Ascending aorta (tissue), 2 donors: ENCODE data around the gene SLC45A3. TPM values are rescaled to one million over a fixed set of nuclear protein-coding genes. Genes with fewer than 3 reads are reported as not detected.

ENCODE experiments used
- DNase-seq, 2 donors: peaks; one replicate each; pipeline ENCODE4 v3.0.0-alpha.2; 2019; ENCODE audit warnings: low spot score in 2 of 2
- H3K27ac ChIP-seq, 2 donors: fragments of 200-600 bp; sonication (generic); one replicate each; pipeline ENCODE4 v1.5.1; 2016 to 2017; ENCODE audit warnings: mild to moderate bottlenecking in 1 of 2
- H3K27me3 ChIP-seq: fragments of 200-600 bp; sonication (generic); one replicate; pipeline ENCODE4 v1.5.1; 2017
- H3K36me3 ChIP-seq, 2 donors: fragments of 200-600 bp; sonication (generic); one replicate each; pipeline ENCODE4 v1.5.1; 2016
- H3K4me1 ChIP-seq, 2 donors: fragments of 200-600 bp; sonication (generic); one replicate each; pipeline ENCODE4 v1.5.1; 2016 to 2017; ENCODE audit warnings: mild to moderate bottlenecking in 1 of 2
- H3K4me3 ChIP-seq, 2 donors: fragments of 200-600 bp; sonication (generic); one replicate each; pipeline ENCODE4 v1.5.1; 2016 to 2017; ENCODE audit warnings: mild to moderate bottlenecking in 1 of 2
- H3K9me3 ChIP-seq, 2 donors: fragments of 200-600 bp; sonication (generic); one replicate each; pipeline ENCODE4 v1.5.1; 2016
- intact Hi-C: fragments of 100-400 bp; cut with DNase I; formaldehyde crosslinking; loops from one replicate; pipeline ENCODE4 v1.15.1; 2023
- total RNA-seq: library from RNA; depleted of rRNA; stranded (reverse); fragments of >200 nt; gene quantifications from one replicate; pipeline ENCODE4 v1.1.0, GENCODE V29; 2016
- TF ChIP-seq, protein P1 (sequence below), 3 experiments: fragments of 200-600 bp in 2 of 3; fragments of 450-650 bp in 1 of 3; sonication (generic) in 2 of 3; IDR thresholded peaks; one replicate each; pipeline ENCODE4 v1.5.1; 2016 to 2019; ENCODE audit warnings: antibody characterized with exemption in 3 of 3, mild to moderate bottlenecking in 1 of 3, moderate library complexity in 1 of 3

Gene SLC45A3
- total RNA-seq, 1 donor from 2014 or later, result 3.4 TPM

DNA sequence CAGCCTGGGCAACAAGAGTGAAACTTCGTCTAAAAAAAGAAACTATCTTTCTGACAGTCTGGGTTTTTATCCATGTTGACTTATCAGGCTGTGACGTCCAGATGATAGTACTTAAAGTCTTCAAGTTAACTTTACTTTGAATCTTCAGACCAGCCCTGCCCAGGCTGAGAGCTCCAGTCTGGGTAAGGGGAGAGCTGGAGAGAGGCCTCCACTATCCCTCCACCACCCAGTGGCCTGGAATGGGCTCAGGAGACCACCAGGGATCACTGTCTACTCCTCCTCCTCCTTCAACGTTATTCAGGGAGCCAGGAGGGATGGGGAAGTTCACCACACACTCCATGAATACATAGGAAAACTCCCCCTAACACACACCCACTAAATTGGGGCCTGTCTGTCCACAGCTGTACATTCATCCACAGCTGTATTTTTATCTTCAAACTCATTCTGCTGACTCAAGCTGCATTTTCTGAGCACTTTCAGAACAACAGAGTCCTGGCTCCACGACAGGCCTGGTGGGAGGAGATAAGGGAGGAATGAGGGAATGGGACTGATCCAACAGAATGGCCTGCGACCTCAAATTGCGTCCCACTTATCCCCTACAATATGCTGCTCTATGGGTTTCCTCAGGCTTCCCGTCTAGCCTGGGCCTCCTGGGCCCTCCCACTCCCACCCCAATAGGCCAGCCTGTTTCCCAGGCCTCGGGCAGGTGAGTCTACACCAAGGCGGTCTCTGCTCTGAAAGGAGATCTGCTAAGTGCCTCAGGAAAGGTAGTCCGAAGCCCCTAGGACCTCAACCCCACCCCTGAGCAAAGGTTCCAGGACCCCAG is 1.8 kb downstream of the SLC45A3 start:
- no peaks in the 10 kb centered on the region for H3K27me3 ChIP-seq
- H3K4me3 ChIP-seq, result peak overlapping the region; percentile 76 to 86
- no peaks in the 10 kb centered on the region for H3K9me3 ChIP-seq
- DNase-seq, result no peak
- peak overlapping the region; percentile 78 to 88 for H3K27ac ChIP-seq
- H3K36me3 ChIP-seq, result no peaks in the 10 kb centered on the region
- intact Hi-C loops, result loop anchor here (5.0 kb wide), 1 partner anchor 34 kb away; no protein-coding TSS in a partner anchor
- peaks cover 0 to 21% of the 10 kb centered on the region in 2 donors for H3K4me1 ChIP-seq
- TF ChIP-seq, protein P1, sequence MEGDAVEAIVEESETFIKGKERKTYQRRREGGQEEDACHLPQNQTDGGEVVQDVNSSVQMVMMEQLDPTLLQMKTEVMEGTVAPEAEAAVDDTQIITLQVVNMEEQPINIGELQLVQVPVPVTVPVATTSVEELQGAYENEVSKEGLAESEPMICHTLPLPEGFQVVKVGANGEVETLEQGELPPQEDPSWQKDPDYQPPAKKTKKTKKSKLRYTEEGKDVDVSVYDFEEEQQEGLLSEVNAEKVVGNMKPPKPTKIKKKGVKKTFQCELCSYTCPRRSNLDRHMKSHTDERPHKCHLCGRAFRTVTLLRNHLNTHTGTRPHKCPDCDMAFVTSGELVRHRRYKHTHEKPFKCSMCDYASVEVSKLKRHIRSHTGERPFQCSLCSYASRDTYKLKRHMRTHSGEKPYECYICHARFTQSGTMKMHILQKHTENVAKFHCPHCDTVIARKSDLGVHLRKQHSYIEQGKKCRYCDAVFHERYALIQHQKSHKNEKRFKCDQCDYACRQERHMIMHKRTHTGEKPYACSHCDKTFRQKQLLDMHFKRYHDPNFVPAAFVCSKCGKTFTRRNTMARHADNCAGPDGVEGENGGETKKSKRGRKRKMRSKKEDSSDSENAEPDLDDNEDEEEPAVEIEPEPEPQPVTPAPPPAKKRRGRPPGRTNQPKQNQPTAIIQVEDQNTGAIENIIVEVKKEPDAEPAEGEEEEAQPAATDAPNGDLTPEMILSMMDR (IDR thresholded peaks at IDR 0.05), result no peak

DNA sequence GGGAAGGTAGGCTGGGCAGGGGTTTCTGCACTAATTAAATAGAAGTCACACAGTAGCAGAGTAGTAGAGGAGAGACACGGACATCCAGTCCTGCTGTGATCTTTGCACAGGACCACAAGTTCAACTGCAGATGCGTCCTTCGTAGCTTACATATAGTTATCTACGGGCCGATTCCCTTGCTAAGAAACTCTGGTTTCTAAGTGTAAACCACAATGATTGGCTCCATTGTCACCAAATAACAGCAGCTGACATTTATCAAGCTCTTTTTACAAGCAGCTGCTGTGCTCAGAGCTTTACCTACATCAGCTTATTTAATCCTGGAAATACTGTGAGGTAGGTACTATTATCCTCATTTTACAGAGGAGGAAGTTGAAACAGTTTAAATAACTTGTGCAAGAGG is 3.1 kb downstream of the SLC45A3 start:
- intact Hi-C loops, result loop anchor here (5.0 kb wide), 1 partner anchor 35 kb away; no protein-coding TSS in a partner anchor
- H3K4me1 ChIP-seq, result peaks cover 0 to 24% of the 10 kb centered on the region in 2 donors
- H3K36me3 ChIP-seq, result no peaks in the 10 kb centered on the region
- no peaks in the 10 kb centered on the region for H3K9me3 ChIP-seq
- DNase-seq, result no peak
- no peak overlapping the region for H3K27ac ChIP-seq
- TF ChIP-seq, protein P1 (IDR thresholded peaks at IDR 0.05), result no peak
- H3K4me3 ChIP-seq, result no peak overlapping the region
- no peaks in the 10 kb centered on the region for H3K27me3 ChIP-seq

DNA sequence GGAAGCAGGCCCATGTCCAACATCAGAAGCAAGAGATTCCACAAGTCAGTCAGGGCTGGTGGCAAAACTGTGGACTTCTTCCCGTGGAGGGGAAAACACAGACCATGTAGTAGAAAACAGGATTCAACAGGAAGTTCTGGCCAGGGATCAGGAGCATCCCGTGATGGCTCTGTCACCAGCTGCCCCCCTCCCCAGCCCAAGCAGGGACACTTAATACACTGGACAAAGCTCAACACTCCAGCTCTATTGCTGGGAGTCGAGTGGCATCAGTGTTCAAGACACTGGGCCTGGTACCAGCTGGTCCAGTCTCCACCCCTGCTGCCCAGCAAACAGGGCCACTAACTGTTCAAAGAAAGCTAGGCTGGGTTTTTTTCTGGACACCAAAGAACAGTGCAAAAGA is 3.7 kb downstream of the SLC45A3 start:
- DNase-seq, result no peak
- Histone ChIP-seq H3K36me3 (no peaks in the 10 kb centered on the region), H3K27ac (no peak overlapping the region), H3K4me3 (no peak overlapping the region), H3K9me3 (no peaks in the 10 kb centered on the region), H3K27me3 (no peaks in the 10 kb centered on the region), H3K4me1 (peaks cover 0 to 24% of the 10 kb centered on the region in 2 donors)
- intact Hi-C loops, result loop anchor here (5.0 kb wide), 1 partner anchor 36 kb away; no protein-coding TSS in a partner anchor
- TF ChIP-seq, protein P1 (IDR thresholded peaks at IDR 0.05), result no peak

DNA sequence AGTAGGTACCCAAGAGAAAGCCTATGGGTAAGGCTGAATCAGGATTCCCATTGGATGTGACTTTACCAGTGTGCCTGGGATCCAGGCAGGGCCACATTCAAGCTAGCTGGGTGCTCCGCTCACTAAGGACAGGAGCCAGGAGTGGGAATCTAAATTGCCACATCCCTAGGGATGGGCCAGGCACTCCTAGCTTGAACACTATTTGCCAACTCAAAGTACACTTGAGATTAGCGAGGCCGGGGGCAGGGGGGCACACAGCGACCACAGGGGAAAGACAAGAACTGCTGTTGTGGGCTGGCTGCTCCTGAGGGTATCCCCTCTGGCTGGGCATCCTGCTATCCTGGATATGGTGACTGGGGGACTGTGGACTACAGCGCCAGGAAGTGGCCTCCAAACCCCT is 4.3 kb downstream of the SLC45A3 start:
- intact Hi-C loops, result loop anchor here (5.0 kb wide), 1 partner anchor 36 kb away; no protein-coding TSS in a partner anchor
- no peaks in the 10 kb centered on the region for H3K9me3 ChIP-seq
- no peak for DNase-seq
- H3K4me3 ChIP-seq, result no peak overlapping the region
- TF ChIP-seq, protein P1 (IDR thresholded peaks at IDR 0.05), result no peak
- H3K27ac ChIP-seq, result no peak overlapping the region
- no peaks in the 10 kb centered on the region for H3K36me3 ChIP-seq
- peaks cover 0 to 24% of the 10 kb centered on the region in 2 donors for H3K4me1 ChIP-seq
- H3K27me3 ChIP-seq, result no peaks in the 10 kb centered on the region

DNA sequence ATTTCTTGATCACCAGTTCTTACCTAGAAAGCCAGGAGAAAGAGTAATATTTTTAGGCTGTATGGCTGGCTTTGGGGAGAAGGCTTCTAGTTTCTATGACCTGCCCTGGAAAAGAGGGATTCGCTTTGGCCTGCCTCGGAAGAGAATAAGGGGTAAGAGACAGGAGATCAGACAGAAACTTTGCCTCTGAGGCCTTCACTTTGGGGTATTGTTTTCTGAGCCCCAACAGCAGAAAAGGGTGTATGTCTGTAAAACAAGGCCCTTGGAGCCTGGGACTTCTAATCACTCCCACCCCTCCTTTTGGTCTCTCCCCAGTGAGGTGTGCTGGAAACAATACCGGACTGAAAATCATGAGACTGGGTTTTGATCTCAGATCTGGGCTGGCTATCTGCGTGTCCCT is 5.1 kb downstream of the SLC45A3 start:
- Histone ChIP-seq H3K36me3 (no peaks in the 10 kb centered on the region), H3K4me1 (peaks cover 0 to 21% of the 10 kb centered on the region in 2 donors), H3K9me3 (no peaks in the 10 kb centered on the region), H3K27me3 (no peaks in the 10 kb centered on the region), H3K27ac (no peak overlapping the region), H3K4me3 (no peak overlapping the region)
- DNase-seq, result no peak
- intact Hi-C loops, result loop anchor here (5.0 kb wide), 1 partner anchor 37 kb away; no protein-coding TSS in a partner anchor
- TF ChIP-seq, protein P1 (IDR thresholded peaks at IDR 0.05), result no peak
